Mucosa of stomach (tissue), 1 donor: ENCODE measurements around the gene UVSSA.

ENCODE experiments used
- H3K27me3 ChIP-seq: one replicate; pipeline ENCODE4 v1.7.0; 2013; ENCODE audit warnings: mild to moderate bottlenecking, low read length; ENCODE audit not compliant: control insufficient read depth, insufficient read depth
- H3K36me3 ChIP-seq: one replicate; pipeline ENCODE4 v1.7.0; 2013; ENCODE audit warnings: low read length; ENCODE audit not compliant: control insufficient read depth, insufficient read depth
- H3K4me1 ChIP-seq: one replicate; pipeline ENCODE4 v1.7.0; 2013; ENCODE audit warnings: mild to moderate bottlenecking, low read length; ENCODE audit not compliant: control insufficient read depth, insufficient read depth
- H3K4me3 ChIP-seq: one replicate; pipeline ENCODE4 v1.7.0; 2013; ENCODE audit warnings: low read length
- H3K9ac ChIP-seq: one replicate; pipeline ENCODE4 v1.7.0; 2013; ENCODE audit warnings: mild to moderate bottlenecking, low read length, moderate library complexity
- H3K9me3 ChIP-seq: one replicate; pipeline ENCODE4 v1.7.0; 2013; ENCODE audit warnings: mild to moderate bottlenecking, low read length, moderate library complexity; ENCODE audit not compliant: control insufficient read depth
- donor health status: Pancreatic carcinoma.

Gene UVSSA

DNA sequence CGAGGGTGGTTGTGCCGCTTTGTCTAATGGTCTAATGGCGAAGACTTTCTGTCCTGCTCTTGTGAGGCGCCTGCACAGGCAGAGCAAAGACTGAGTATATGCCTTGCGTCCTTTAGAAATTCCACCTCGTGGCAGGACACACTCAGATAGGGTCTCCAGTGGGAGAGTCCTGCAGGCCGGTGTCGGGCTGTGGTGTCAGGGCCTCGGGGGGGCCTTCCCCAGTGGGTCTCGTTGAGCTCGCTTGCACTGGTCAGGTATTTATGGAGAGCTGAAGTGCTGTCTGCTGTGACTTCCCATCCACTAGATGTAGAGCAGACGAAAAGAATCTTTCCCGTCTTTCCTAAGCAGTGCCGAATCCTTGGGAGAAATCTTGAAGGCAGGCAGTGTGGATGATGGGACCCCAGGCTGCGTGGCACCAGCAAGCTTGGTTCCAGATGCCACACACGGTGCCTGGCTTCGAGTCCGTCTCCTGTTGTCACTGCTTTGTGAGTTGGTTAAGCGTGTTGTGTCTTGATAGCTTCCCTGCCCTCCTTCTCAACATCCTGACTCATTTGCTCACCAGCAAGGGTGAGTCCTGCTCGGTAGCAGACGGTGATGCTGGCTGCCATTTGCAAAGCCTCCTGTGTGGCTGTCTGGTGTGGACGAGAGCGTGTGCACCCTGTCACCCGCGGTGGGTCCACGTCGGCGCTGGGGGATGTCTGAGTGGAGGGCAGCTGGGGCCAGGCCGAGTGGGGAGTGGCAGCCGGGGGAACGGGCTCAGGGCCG, 36.8 kb upstream of the UVSSA start:
- H3K27me3 ChIP-seq = no peaks in the 10 kb centered on the region
- H3K4me3 ChIP-seq = no peak overlapping the region
- peaks cover 32% of the 10 kb centered on the region for H3K4me1 ChIP-seq
- no peak overlapping the region for H3K9ac ChIP-seq
- peaks cover 5% of the 10 kb centered on the region for H3K36me3 ChIP-seq
- no peaks in the 10 kb centered on the region for H3K9me3 ChIP-seq

DNA sequence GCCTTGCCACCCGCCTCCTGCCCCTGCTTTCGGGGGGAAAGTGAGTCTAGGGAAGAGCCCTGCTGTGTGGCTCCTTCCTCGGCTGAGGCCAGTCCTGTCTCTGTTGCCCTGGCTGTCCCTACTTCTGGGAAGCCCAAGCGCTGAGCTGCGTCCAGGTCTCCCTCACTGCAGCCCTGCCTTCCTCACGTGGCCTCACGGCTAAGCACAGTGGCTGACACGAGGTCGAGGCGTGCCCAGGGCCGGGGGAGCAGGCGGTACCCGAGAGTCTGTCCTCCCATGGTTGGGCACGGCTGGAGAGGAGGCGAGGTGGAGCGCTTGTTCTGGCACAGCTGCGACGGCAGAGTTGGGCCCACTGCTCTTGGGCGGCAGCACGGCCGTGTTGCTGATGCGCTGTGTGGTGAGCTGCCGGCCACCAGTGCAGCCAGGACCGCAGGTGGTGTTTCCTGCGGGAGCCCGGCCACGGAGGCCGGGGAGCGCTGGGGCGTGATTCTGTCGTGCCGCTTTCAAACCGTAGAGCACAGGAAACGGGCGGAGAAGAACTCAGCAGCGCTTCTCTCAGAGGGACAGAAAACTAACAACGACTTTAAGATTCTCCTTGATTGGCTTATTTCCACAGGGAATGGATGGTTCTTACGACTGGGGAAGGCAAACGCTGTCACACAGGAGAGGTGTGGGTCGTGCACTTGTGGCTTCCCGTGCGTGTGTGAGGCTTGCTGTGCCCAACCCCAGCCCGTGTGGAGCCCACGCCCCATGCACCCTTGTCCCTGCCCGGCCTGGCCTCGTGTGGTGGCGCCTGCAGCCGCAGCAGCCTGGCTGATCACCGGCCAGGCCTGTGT, 36.0 kb upstream of the UVSSA start:
- Histone ChIP-seq H3K9ac (no peak overlapping the region), H3K9me3 (no peaks in the 10 kb centered on the region), H3K4me3 (no peak overlapping the region), H3K4me1 (peaks cover 24% of the 10 kb centered on the region), H3K27me3 (no peaks in the 10 kb centered on the region), H3K36me3 (peaks cover 5% of the 10 kb centered on the region)

DNA sequence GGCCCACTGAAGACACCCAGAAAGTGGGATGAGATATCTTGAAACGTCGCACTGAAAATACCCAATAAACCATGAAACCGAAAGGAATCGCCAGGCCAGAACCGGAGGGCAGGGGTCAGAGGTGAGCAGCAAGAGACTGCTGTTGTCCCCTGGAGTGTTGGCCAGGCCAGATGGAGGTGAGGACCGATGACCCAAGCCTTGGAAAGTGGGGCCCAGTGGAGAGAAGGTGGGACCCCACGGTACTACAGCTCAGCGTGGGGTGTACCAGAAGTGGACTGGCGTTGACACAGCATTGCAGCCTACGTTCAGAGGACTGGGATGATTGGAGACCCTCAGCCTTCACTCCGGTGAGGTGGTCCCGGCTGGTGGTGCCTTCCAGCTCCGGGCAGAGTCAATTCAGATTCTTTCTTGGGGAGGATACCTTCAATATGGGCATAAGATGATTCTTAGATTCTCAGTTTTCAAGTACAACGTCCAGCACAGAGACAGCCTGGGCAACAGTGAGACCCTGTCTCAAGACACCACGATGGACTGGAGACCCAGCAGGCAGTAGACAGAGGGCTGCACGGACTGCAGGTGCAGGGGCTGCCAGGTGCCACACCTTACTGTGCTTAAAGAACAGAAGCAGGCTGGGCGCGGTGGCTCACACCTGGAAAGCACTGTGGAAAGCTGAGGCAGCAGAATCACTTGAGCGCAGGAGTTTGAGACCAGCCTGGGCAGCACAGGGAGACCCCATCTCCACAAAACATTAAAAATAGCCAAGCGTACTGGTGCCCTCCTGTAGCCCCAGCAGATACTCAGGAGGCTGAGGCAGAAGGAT, 34.0 kb upstream of the UVSSA start:
- Histone ChIP-seq H3K9ac (no peak overlapping the region), H3K27me3 (no peaks in the 10 kb centered on the region), H3K4me3 (no peak overlapping the region), H3K36me3 (peaks cover 10% of the 10 kb centered on the region), H3K4me1 (peaks cover 20% of the 10 kb centered on the region), H3K9me3 (no peaks in the 10 kb centered on the region)

GRCh38 chr4:1315306-1315705, 31.7 kb upstream of the UVSSA start:
- Histone ChIP-seq H3K36me3 (peaks cover 10% of the 10 kb centered on the region), H3K9me3 (no peaks in the 10 kb centered on the region), H3K27me3 (no peaks in the 10 kb centered on the region), H3K9ac (no peak overlapping the region), H3K4me1 (peaks cover 2% of the 10 kb centered on the region), H3K4me3 (no peak overlapping the region)

DNA sequence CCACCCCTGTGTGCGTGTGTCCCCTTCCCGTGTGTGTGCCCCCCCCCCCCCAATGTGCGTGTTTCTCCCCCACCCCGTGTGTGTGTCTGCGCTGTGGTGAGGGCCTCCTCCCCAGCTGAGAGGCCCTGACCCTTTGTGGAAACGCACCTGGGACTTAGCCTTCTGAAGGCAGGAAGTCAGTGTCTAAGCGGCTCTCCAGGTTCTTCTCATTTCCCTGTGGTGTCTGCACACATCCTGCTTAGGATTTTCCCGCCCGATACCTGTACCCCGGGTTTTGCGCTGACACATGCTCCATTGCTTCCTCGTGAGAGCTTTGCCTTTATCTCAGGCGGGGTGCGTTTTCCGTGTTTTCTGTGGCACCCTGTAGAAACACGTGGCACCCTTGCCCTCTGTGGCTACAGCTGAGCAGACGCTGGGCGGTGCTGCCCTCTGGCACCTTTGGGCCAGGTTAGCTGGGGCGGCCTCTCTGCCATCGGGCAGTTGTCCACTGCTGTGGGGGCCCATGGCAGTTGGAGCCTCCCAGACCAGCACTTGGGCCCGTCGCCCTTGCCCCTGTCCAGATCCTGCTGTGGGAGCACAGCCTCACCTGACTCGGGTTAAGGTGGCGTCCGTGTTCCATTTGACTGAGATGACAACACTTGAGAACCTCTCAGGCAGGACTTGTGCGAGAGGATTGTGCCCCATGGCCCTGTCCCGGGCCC, 31.0 kb upstream of the UVSSA start:
- Histone ChIP-seq H3K9ac (no peak overlapping the region), H3K9me3 (no peaks in the 10 kb centered on the region), H3K4me1 (no peaks in the 10 kb centered on the region), H3K4me3 (no peak overlapping the region), H3K27me3 (no peaks in the 10 kb centered on the region), H3K36me3 (peaks cover 10% of the 10 kb centered on the region)

- Histone ChIP-seq H3K36me3 (peaks cover 10% of the 10 kb centered on the region), H3K4me3 (no peak overlapping the region), H3K9me3 (no peaks in the 10 kb centered on the region), H3K4me1 (no peaks in the 10 kb centered on the region), H3K27me3 (no peaks in the 10 kb centered on the region), H3K9ac (no peak overlapping the region)
Observed at GRCh38 chr4:1316537-1317168, 30.4 kb upstream of the UVSSA start.

DNA sequence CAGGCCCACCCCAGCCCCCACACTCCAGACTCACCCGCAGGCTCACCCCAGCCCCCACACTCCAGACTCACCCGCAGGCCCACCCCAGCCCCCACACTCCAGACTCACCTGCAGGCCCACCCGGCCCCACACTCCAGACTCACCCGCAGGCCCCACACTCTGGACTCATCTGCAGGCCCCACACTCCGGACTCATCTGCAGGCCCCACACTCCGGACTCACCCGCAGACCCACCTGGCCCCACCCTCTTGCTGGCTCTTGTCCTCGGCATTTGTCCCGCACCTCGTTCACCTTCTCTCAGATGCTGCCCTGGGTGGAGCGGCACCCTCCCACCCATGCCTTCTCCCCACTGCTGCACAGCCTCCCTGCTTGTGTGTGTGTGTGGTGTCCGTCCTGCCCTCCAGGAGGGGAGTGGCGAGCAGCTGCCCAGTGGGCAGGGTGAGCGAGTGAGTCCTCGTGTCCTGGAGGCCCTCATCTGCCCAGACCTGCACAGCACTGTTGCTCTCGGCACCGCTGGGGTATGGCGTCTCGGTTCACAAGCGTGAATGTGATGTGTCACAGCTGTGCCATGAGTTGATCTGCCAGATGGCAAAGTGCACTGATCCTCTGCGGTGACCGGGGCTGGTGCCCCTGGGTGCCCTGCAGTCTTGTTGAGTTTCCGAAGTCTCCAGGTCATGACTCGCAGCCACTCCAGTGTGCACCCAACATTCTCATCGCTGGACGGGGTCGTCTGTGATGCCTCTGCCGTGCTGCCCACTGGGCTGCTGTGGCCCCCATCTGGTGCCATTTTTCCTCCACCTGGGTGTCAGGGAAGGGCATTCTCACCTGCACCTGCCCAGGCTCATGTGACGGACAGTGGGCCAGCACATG, 29.6 kb upstream of the UVSSA start:
- Histone ChIP-seq H3K27me3 (no peaks in the 10 kb centered on the region), H3K36me3 (peaks cover 10% of the 10 kb centered on the region), H3K4me1 (no peaks in the 10 kb centered on the region), H3K9me3 (no peaks in the 10 kb centered on the region), H3K4me3 (no peak overlapping the region), H3K9ac (no peak overlapping the region)

- no peaks in the 10 kb centered on the region for H3K27me3 ChIP-seq
- H3K36me3 ChIP-seq = peaks cover 10% of the 10 kb centered on the region
- H3K9me3 ChIP-seq = no peaks in the 10 kb centered on the region
- H3K4me1 ChIP-seq = no peaks in the 10 kb centered on the region
- H3K9ac ChIP-seq = no peak overlapping the region
- H3K4me3 ChIP-seq = no peak overlapping the region
Observed at GRCh38 chr4:1318046-1318375, 29.0 kb upstream of the UVSSA start.

- no peak overlapping the region for H3K9ac ChIP-seq
- no peak overlapping the region for H3K4me3 ChIP-seq
- H3K27me3 ChIP-seq = no peaks in the 10 kb centered on the region
- no peaks in the 10 kb centered on the region for H3K9me3 ChIP-seq
- no peaks in the 10 kb centered on the region for H3K4me1 ChIP-seq
- H3K36me3 ChIP-seq = peaks cover 12% of the 10 kb centered on the region
Observed at GRCh38 chr4:1318488-1319213, 28.4 kb upstream of the UVSSA start.

DNA sequence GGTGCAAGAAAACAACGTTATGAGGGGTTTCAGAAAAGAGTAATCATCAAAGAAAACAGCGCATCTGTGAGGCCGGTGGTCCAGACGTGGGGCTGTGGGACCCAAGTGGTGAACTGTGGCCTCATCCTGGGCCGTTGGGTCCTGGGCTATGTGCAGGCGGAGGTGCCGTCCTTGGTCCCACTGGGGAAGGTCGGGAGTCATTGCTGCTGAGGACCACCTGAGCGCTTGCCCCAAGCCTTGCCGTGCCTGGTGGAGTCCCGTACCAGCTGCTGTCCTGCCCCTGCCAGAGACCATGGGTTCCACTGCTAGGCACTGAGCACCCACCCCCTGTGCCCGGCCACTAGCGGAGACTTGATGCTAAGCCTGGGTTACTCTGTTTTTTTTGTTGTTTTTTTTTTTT, 25.5 kb upstream of the UVSSA start:
- Histone ChIP-seq H3K4me1 (no peaks in the 10 kb centered on the region), H3K9me3 (no peaks in the 10 kb centered on the region), H3K27me3 (no peaks in the 10 kb centered on the region), H3K9ac (no peak overlapping the region), H3K36me3 (peaks cover 21% of the 10 kb centered on the region), H3K4me3 (no peak overlapping the region)
